Measurements from ENCODE around the gene PRKG1. TPM values are rescaled to one million over a fixed set of nuclear protein-coding genes. Genes with fewer than 3 reads are reported as not detected.
"Not testable (repeated sequence)": the region's sequence is repeated elsewhere in the genome, so short reads cannot be mapped to it uniquely, and the experiment has no call there.

The PRKG1 gene
- total and polyA plus RNA-seq, 2 donors from 2014 or later = 3.6 to 14.8 TPM

DNA sequence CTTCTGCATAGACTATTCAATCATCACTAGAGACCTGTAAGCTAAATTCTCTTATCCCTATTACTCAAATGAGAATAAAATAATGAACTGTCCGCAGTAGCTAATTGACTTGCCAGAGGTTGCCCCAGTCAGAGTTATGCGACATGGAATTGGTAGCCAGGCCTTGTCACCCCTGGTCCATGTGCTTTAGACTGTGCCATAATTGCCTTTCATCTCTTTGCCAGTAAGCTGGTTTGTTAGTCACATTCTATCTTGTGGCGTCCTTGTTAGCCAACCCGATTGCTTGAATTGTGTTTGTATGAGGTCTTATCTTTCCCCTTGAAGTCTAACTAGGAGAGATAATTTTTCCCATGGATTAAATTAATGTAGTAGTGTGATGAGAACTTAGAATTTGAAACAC lies 362.5 kb downstream of the PRKG1 start:
- H3K36me3 ChIP-seq (ENCODE audit: control insufficient read depth in 2 of 3, insufficient read depth in 3 of 3, low read length in 3 of 3) = no peaks in the 10 kb centered on the region
- DNase-seq (no peak), FAIRE-seq (no peak)
- no peaks in the 10 kb centered on the region for H3K9me3 ChIP-seq (ENCODE audit: control insufficient read depth in 2 of 3, insufficient read depth in 1 of 3, low read length in 3 of 3)
- no peak overlapping the region for H3K9ac ChIP-seq (ENCODE audit: low read length in 3 of 3)
- no peak overlapping the region for H3K4me3 ChIP-seq (ENCODE audit: low read length in 3 of 3)
- no peak for TF ChIP-seq CTCF (IDR thresholded peaks at IDR 0.05; ENCODE audit: borderline replicate concordance, extremely low read depth, insufficient read depth)
- intact Hi-C loops (cut with DNase I) = no loop called here
- no peaks in the 10 kb centered on the region for H3K4me1 ChIP-seq (ENCODE audit: control insufficient read depth in 2 of 3, insufficient read depth in 2 of 3, low read depth in 1 of 3, low read length in 3 of 3)
- no peak overlapping the region for H3K27ac ChIP-seq (ENCODE audit: low read depth in 2 of 2, low read length in 2 of 2)
- H3K27me3 ChIP-seq (ENCODE audit: control insufficient read depth, insufficient read depth, low read length) = no peaks in the 10 kb centered on the region

- Histone ChIP-seq H3K4me1 (ENCODE audit: control insufficient read depth in 2 of 3, insufficient read depth in 2 of 3, low read depth in 1 of 3, low read length in 3 of 3) (no peaks in the 10 kb centered on the region), H3K36me3 (ENCODE audit: control insufficient read depth in 2 of 3, insufficient read depth in 3 of 3, low read length in 3 of 3) (no peaks in the 10 kb centered on the region), H3K9ac (ENCODE audit: low read length in 3 of 3) (no peak overlapping the region), H3K4me3 (ENCODE audit: low read length in 3 of 3) (no peak overlapping the region), H3K27ac (ENCODE audit: low read depth in 2 of 2, low read length in 2 of 2) (no peak overlapping the region), H3K9me3 (ENCODE audit: control insufficient read depth in 2 of 3, insufficient read depth in 1 of 3, low read length in 3 of 3) (no peaks in the 10 kb centered on the region), H3K27me3 (ENCODE audit: control insufficient read depth, insufficient read depth, low read length) (no peaks in the 10 kb centered on the region)
- TF ChIP-seq CTCF (IDR thresholded peaks at IDR 0.05; ENCODE audit: borderline replicate concordance, extremely low read depth, insufficient read depth) = no peak
- FAIRE-seq (no peak), DNase-seq (no peak)
- intact Hi-C loops (cut with DNase I) = no loop called here
Measured at GRCh38 chr10:51439645-51440044, 365.4 kb downstream of the PRKG1 start.

DNA sequence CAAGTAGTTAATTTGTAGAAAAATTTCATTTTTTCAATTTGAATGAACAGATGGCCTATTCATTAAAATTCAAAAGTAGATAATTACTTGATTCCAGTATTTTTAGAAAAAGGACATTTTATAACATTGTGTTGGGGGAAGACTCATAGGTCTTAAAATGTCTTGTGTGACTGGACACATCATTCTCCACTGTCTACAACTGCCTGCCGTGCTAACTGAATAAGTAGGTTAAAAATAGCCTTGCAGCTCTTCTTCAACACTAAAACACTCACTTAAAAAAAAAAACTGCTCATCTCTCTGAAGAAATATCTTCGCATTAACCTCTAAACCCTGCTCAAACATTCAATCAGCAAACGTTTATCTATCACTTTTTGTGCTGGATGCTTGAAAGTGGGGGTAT lies 371.3 kb downstream of the PRKG1 start:
- FAIRE-seq (no peak), DNase-seq (no peak)
- no peaks in the 10 kb centered on the region for H3K9me3 ChIP-seq (ENCODE audit: control insufficient read depth in 2 of 3, insufficient read depth in 1 of 3, low read length in 3 of 3)
- intact Hi-C loops (cut with DNase I) = no loop called here
- H3K9ac ChIP-seq (ENCODE audit: low read length in 3 of 3) = no peak overlapping the region
- no peaks in the 10 kb centered on the region for H3K4me1 ChIP-seq (ENCODE audit: control insufficient read depth in 2 of 3, insufficient read depth in 2 of 3, low read depth in 1 of 3, low read length in 3 of 3)
- no peaks in the 10 kb centered on the region for H3K27me3 ChIP-seq (ENCODE audit: control insufficient read depth, insufficient read depth, low read length)
- no peaks in the 10 kb centered on the region for H3K36me3 ChIP-seq (ENCODE audit: control insufficient read depth in 2 of 3, insufficient read depth in 3 of 3, low read length in 3 of 3)
- no peak overlapping the region for H3K4me3 ChIP-seq (ENCODE audit: low read length in 3 of 3)
- TF ChIP-seq CTCF (IDR thresholded peaks at IDR 0.05; ENCODE audit: borderline replicate concordance, extremely low read depth, insufficient read depth) = no peak
- no peak overlapping the region for H3K27ac ChIP-seq (ENCODE audit: low read depth in 2 of 2, low read length in 2 of 2)

- Histone ChIP-seq H3K27me3 (ENCODE audit: control insufficient read depth, insufficient read depth, low read length) (no peaks in the 10 kb centered on the region), H3K9me3 (ENCODE audit: control insufficient read depth in 2 of 3, insufficient read depth in 1 of 3, low read length in 3 of 3) (no peaks in the 10 kb centered on the region), H3K4me1 (ENCODE audit: control insufficient read depth in 2 of 3, insufficient read depth in 2 of 3, low read depth in 1 of 3, low read length in 3 of 3) (no peaks in the 10 kb centered on the region), H3K4me3 (ENCODE audit: low read length in 3 of 3) (no peak overlapping the region), H3K27ac (ENCODE audit: low read depth in 2 of 2, low read length in 2 of 2) (no peak overlapping the region), H3K9ac (ENCODE audit: low read length in 3 of 3) (no peak overlapping the region), H3K36me3 (ENCODE audit: control insufficient read depth in 2 of 3, insufficient read depth in 3 of 3, low read length in 3 of 3) (no peaks in the 10 kb centered on the region)
- DNase-seq (no peak), FAIRE-seq (no peak)
- TF ChIP-seq CTCF (IDR thresholded peaks at IDR 0.05; ENCODE audit: borderline replicate concordance, extremely low read depth, insufficient read depth) = no peak
- intact Hi-C loops (cut with DNase I) = no loop called here
Measured at GRCh38 chr10:51447119-51447518, 372.8 kb downstream of the PRKG1 start.

DNA sequence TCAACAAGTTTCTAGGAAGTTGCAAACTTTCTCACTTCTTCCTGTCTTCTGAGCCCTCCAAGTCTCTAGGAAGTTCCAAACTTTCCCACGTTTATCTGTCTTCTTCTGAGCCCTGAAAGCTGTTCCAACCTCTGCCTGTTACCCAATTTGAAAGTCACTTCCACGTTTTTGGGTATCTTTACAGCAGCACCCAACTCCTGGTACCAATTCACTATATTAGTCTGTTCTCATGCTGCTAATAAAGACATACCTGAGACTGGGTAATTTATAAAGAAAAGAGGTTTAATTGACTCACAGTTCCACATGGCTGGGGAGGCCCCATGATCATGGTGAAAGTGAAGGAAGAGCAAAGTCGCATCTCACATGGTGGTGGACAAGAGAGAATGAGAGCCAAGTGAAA lies 381.5 kb downstream of the PRKG1 start:
- DNase-seq; H3K36me3 ChIP-seq (ENCODE audit: control insufficient read depth in 2 of 3, insufficient read depth in 3 of 3, low read length in 3 of 3); H3K9ac ChIP-seq (ENCODE audit: low read length in 3 of 3); H3K4me3 ChIP-seq (ENCODE audit: low read length in 3 of 3); H3K27me3 ChIP-seq (ENCODE audit: control insufficient read depth, insufficient read depth, low read length); intact Hi-C loops (cut with DNase I); H3K27ac ChIP-seq (ENCODE audit: low read depth in 2 of 2, low read length in 2 of 2); FAIRE-seq; H3K4me1 ChIP-seq (ENCODE audit: control insufficient read depth in 2 of 3, insufficient read depth in 2 of 3, low read depth in 1 of 3, low read length in 3 of 3); H3K9me3 ChIP-seq (ENCODE audit: control insufficient read depth in 2 of 3, insufficient read depth in 1 of 3, low read length in 3 of 3): not testable (repeated sequence)
